K562 (cell line): ENCODE results near the gene MYL12B. TPM values are rescaled to one million over a fixed set of nuclear protein-coding genes. Genes with fewer than 3 reads are reported as not detected.

Experiments used
- DPF2 ChIP-seq: fragments of 450-650 bp; IDR thresholded peaks from 2 replicates; pipeline ENCODE4 v1.6.1; 2016
- FOXA1 ChIP-seq: fragments of 450-650 bp; IDR thresholded peaks from 2 replicates; pipeline ENCODE4 v1.6.1; 2016; ENCODE audit warnings: mild to moderate bottlenecking, borderline replicate concordance
- HNRNPUL1 ChIP-seq: fragments of 200-400 bp; formaldehyde crosslinking; IDR thresholded peaks from 2 replicates; pipeline ENCODE4 v1.6.1; 2017; ENCODE audit warnings: low read length
- MTF1 ChIP-seq: fragments of 250-450 bp; sonication (Bioruptor Pico); IDR thresholded peaks from 2 replicates; pipeline ENCODE4 v1.9.0; 2021; ENCODE audit warnings: moderate library complexity, mild to moderate bottlenecking, inconsistent platforms, borderline replicate concordance
- NCOA2 ChIP-seq, 2 experiments: fragments of 450-650 bp; IDR thresholded peaks; 2 replicates each; pipeline ENCODE4 v1.6.1; 2018; ENCODE audit warnings: mild to moderate bottlenecking in 2 of 2, moderate library complexity in 1 of 2; ENCODE audit not compliant: partially characterized antibody in 2 of 2
- POLR2AphosphoS2 ChIP-seq: IDR thresholded peaks from 2 replicates; pipeline ENCODE4 v1.6.1; 2012; ENCODE audit warnings: low read length, improper control_type of control experiment
- ZNF449 ChIP-seq: fragments of 250-450 bp; sonication (Bioruptor Pico); IDR thresholded peaks from 2 replicates; pipeline ENCODE4 v1.8.0; 2022; ENCODE audit warnings: moderate library complexity, mild to moderate bottlenecking, inconsistent platforms
- polyA plus RNA-seq, 8 experiments: library from polyadenylated mRNA; depleted of rRNA in 4 of 8; stranded (reverse) in 5 of 8; unstranded in 3 of 8; fragments of >200 nt; fragmentation: Nextera tagmentation in 2 of 8; fragmentation: Illumina TruSeq in 1 of 8; extraction: Ambion mirVana in 2 of 8; extraction: Trizol in 1 of 8; gene quantifications; 2 replicates each; pipeline versions ENCODE4 v1.2.1 to v1.2.3, GENCODE V29; 2011 to 2014; ENCODE audit warnings: inconsistent platforms in 1 of 8, missing spikeins in 1 of 8
- total RNA-seq, 7 experiments: library from RNA; depleted of rRNA in 6 of 7; stranded (reverse); fragments of >200 nt in 6 of 7; fragmentation: Illumina TruSeq in 2 of 7; extraction: Trizol in 2 of 7; gene quantifications; 2 replicates each; pipeline versions ENCODE4 v1.2.1 to v1.2.3, GENCODE V29; 2011 to 2021; ENCODE audit warnings: low replicate concordance in 1 of 7
- TF ChIP-seq, protein P1 (sequence below), 2 experiments: fragments of 450-650 bp in 1 of 2; sonication (generic) in 1 of 2; formaldehyde crosslinking in 1 of 2; IDR thresholded peaks; 2 replicates each; pipeline versions ENCODE4 v1.7.1 to v1.9.0; 2016 to 2022; ENCODE audit warnings: inconsistent platforms in 1 of 2, mild to moderate bottlenecking in 1 of 2, missing genetic modification reagents in 1 of 2
- TF ChIP-seq, protein P2 (sequence below): fragments of 250-450 bp; sonication (Bioruptor Pico); IDR thresholded peaks from 2 replicates; pipeline ENCODE4 v1.4.0; 2020; ENCODE audit warnings: mild to moderate bottlenecking, moderate library complexity

The MYL12B gene
- total and polyA plus RNA-seq, 9 of the 15 experiments (the other 6 are each of a cell fraction or from before 2014, with no cell fraction given), result 220 to 995 (median 463) TPM

- TF ChIP-seq, protein P1, sequence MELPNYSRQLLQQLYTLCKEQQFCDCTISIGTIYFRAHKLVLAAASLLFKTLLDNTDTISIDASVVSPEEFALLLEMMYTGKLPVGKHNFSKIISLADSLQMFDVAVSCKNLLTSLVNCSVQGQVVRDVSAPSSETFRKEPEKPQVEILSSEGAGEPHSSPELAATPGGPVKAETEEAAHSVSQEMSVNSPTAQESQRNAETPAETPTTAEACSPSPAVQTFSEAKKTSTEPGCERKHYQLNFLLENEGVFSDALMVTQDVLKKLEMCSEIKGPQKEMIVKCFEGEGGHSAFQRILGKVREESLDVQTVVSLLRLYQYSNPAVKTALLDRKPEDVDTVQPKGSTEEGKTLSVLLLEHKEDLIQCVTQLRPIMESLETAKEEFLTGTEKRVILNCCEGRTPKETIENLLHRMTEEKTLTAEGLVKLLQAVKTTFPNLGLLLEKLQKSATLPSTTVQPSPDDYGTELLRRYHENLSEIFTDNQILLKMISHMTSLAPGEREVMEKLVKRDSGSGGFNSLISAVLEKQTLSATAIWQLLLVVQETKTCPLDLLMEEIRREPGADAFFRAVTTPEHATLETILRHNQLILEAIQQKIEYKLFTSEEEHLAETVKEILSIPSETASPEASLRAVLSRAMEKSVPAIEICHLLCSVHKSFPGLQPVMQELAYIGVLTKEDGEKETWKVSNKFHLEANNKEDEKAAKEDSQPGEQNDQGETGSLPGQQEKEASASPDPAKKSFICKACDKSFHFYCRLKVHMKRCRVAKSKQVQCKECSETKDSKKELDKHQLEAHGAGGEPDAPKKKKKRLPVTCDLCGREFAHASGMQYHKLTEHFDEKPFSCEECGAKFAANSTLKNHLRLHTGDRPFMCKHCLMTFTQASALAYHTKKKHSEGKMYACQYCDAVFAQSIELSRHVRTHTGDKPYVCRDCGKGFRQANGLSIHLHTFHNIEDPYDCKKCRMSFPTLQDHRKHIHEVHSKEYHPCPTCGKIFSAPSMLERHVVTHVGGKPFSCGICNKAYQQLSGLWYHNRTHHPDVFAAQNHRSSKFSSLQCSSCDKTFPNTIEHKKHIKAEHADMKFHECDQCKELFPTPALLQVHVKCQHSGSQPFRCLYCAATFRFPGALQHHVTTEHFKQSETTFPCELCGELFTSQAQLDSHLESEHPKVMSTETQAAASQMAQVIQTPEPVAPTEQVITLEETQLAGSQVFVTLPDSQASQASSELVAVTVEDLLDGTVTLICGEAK (IDR thresholded peaks at IDR 0.05), result peak; percentile 37; the same call in 1 of the 2 replicates
- TF ChIP-seq, protein P1 (CRISPR knock-in tag; IDR thresholded peaks at IDR 0.05), result no peak; the same call in 1 of the 2 replicates
- no peak for TF ChIP-seq ZNF449 (CRISPR knock-in tag)
- TF ChIP-seq FOXA1, result no peak
- TF ChIP-seq NCOA2 (IDR thresholded peaks at IDR 0.05; ENCODE audit: partially characterized antibody in 2 of 2), result no peak
- TF ChIP-seq MTF1, result no peak
- TF ChIP-seq DPF2, result peak; percentile 25; the same call in 1 of the 2 replicates
- TF ChIP-seq HNRNPUL1, result no peak
- TF ChIP-seq, protein P2, sequence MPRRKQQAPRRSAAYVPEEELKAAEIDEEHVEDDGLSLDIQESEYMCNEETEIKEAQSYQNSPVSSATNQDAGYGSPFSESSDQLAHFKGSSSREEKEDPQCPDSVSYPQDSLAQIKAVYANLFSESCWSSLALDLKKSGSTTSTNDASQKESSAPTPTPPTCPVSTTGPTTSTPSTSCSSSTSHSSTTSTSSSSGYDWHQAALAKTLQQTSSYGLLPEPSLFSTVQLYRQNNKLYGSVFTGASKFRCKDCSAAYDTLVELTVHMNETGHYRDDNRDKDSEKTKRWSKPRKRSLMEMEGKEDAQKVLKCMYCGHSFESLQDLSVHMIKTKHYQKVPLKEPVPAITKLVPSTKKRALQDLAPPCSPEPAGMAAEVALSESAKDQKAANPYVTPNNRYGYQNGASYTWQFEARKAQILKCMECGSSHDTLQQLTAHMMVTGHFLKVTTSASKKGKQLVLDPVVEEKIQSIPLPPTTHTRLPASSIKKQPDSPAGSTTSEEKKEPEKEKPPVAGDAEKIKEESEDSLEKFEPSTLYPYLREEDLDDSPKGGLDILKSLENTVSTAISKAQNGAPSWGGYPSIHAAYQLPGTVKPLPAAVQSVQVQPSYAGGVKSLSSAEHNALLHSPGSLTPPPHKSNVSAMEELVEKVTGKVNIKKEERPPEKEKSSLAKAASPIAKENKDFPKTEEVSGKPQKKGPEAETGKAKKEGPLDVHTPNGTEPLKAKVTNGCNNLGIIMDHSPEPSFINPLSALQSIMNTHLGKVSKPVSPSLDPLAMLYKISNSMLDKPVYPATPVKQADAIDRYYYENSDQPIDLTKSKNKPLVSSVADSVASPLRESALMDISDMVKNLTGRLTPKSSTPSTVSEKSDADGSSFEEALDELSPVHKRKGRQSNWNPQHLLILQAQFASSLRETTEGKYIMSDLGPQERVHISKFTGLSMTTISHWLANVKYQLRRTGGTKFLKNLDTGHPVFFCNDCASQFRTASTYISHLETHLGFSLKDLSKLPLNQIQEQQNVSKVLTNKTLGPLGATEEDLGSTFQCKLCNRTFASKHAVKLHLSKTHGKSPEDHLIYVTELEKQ (CRISPR knock-in tag), result no peak
- no peak for TF ChIP-seq POLR2AphosphoS2
Observed at GRCh38 chr18:3262234-3263131, 550 bp downstream of the MYL12B start (continued).
